ENCODE measurements around the gene GCGR.

Gene GCGR

DNA sequence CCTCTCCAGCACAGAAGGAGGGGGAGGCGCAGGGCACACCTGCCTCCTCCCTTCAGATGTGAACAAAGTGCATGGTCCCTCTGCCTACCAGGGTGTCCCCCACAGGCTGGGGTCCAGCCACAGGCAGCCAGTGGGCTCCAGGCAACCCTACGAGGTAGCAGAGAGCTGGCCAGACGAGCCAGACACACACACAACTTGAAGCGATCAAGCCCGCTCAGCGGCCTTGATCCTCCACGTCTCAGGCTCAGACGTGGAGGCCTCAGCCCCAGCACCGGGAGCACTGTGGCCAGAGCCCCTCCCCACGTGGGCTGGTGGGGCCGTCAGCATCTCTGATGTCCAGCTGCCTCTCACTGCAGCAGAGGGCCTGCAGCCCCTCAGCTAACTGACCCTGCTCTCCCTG is 20.6 kb downstream of the GCGR start:
- 91% methylated on average over 11 of the region's 11 CpGs for WGBS
- Histone ChIP-seq H3K36me3 (ENCODE audit: insufficient read depth, low read length) (no peaks in the 10 kb centered on the region), H3K27me3 (ENCODE audit: insufficient read depth, low read length) (no peaks in the 10 kb centered on the region), H3K4me1 (ENCODE audit: insufficient read depth, low read length) (peaks cover 4% of the 10 kb centered on the region), H3K9ac (ENCODE audit: low read depth, low read length) (no peak overlapping the region), H3K9me3 (ENCODE audit: insufficient read depth, low read depth, low read length) (no peaks in the 10 kb centered on the region), H3K4me3 (ENCODE audit: low read length) (no peak overlapping the region), H3K27ac (ENCODE audit: low read depth, low read length) (no peak overlapping the region)

DNA sequence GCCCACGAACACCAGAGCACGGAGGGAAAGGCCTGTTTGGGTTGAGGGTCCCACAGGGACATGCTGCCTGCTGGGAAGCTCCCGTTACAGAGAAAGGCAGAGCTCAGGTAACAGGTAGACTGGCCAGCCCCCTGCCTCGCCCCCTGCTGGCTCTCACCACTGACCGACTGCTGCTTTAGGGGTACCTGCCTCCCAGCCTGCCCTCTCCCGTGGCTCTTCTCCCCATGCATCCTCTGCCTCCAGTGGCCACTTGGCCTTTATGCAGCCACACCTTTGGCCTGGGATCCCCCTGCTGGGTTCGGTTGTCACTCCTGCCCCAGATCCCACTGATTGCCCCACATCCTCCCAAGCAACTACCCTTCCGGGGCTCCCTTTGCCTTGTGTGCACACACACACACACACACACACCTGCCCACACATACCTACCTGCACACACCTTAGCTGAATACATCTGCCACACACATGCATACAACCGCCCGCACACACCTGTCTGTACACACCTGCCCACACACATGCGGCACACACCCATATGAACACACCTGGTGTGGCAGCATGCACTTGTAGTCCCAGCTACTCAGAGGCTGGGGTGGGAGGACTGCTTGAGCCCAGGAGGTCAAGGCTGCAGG is 22.0 kb downstream of the GCGR start:
- H3K27me3 ChIP-seq (ENCODE audit: insufficient read depth, low read length): no peaks in the 10 kb centered on the region
- H3K9ac ChIP-seq (ENCODE audit: low read depth, low read length): no peak overlapping the region
- no peak overlapping the region for H3K27ac ChIP-seq (ENCODE audit: low read depth, low read length)
- 78% methylated on average over 11 of the region's 11 CpGs for WGBS
- no peaks in the 10 kb centered on the region for H3K4me1 ChIP-seq (ENCODE audit: insufficient read depth, low read length)
- H3K9me3 ChIP-seq (ENCODE audit: insufficient read depth, low read depth, low read length): no peaks in the 10 kb centered on the region
- H3K36me3 ChIP-seq (ENCODE audit: insufficient read depth, low read length): no peaks in the 10 kb centered on the region
- no peak overlapping the region for H3K4me3 ChIP-seq (ENCODE audit: low read length)

DNA sequence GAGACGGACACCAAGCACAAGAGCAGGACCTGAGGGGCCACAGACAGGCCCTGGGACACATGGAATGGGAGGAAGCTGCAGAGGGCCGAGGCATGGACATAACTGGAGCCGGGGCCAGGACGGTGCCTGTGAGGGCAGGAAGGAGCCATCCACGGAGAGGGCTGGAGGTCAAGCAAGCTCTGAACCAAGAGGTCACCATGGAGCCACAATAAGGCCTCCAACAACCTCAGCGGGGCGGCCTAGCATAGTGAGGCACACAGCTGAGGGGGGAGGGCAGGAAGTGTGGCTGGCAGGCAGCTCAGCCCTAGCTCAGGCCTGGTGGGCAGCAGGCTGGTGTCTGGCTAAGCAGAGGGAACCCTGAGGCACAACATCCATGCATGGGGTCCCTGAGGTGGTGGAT is 24.7 kb downstream of the GCGR start:
- Histone ChIP-seq H3K9ac (ENCODE audit: low read depth, low read length) (no peak overlapping the region), H3K4me3 (ENCODE audit: low read length) (no peak overlapping the region), H3K27ac (ENCODE audit: low read depth, low read length) (no peak overlapping the region), H3K36me3 (ENCODE audit: insufficient read depth, low read length) (no peaks in the 10 kb centered on the region), H3K27me3 (ENCODE audit: insufficient read depth, low read length) (no peaks in the 10 kb centered on the region), H3K9me3 (ENCODE audit: insufficient read depth, low read depth, low read length) (no peaks in the 10 kb centered on the region), H3K4me1 (ENCODE audit: insufficient read depth, low read length) (no peaks in the 10 kb centered on the region; the same call in 1 of the 2 replicates)
- WGBS: 83% methylated on average over 7 of the region's 7 CpGs

GRCh38 chr17:81829858-81830257 is 25.9 kb downstream of the GCGR start:
- no peaks in the 10 kb centered on the region for H3K36me3 ChIP-seq (ENCODE audit: insufficient read depth, low read length)
- no peak overlapping the region for H3K4me3 ChIP-seq (ENCODE audit: low read length)
- no peaks in the 10 kb centered on the region for H3K9me3 ChIP-seq (ENCODE audit: insufficient read depth, low read depth, low read length)
- WGBS: 93% methylated on average over 6 of the region's 6 CpGs
- H3K27ac ChIP-seq (ENCODE audit: low read depth, low read length): no peak overlapping the region
- H3K9ac ChIP-seq (ENCODE audit: low read depth, low read length): no peak overlapping the region
- no peaks in the 10 kb centered on the region for H3K27me3 ChIP-seq (ENCODE audit: insufficient read depth, low read length)
- no peaks in the 10 kb centered on the region; the same call in 1 of the 2 replicates for H3K4me1 ChIP-seq (ENCODE audit: insufficient read depth, low read length)

DNA sequence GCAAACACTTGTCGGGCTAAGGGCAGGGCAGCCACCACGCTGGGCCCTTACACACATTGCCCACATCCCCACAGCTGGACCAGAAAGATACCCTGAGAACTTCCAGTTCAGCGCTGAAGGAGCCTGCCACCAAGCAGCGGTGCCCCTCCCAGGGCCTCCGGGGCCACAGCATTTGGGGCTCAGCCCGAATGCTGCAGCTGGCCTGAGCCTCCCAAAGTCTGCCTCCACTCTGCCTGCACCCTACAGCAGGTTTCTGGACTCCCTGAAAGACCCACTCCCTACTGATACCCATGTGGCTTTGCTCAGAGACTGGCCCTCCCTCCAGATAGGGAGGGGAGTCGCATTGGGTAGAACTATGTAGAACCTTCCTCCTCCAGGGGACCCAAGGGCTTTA is 27.6 kb downstream of the GCGR start:
- H3K9ac ChIP-seq (ENCODE audit: low read depth, low read length): no peak overlapping the region
- H3K36me3 ChIP-seq (ENCODE audit: insufficient read depth, low read length): no peaks in the 10 kb centered on the region
- H3K27ac ChIP-seq (ENCODE audit: low read depth, low read length): no peak overlapping the region
- H3K9me3 ChIP-seq (ENCODE audit: insufficient read depth, low read depth, low read length): no peaks in the 10 kb centered on the region
- no peaks in the 10 kb centered on the region for H3K27me3 ChIP-seq (ENCODE audit: insufficient read depth, low read length)
- H3K4me3 ChIP-seq (ENCODE audit: low read length): peak overlapping the region; percentile 94; the same call in 1 of the 2 replicates
- H3K4me1 ChIP-seq (ENCODE audit: insufficient read depth, low read length): no peaks in the 10 kb centered on the region; the same call in 1 of the 2 replicates
- 95% methylated on average over 6 of the region's 7 CpGs for whole genome bisulfite sequencing

GRCh38 chr17:81831957-81832607 is 28.1 kb downstream of the GCGR start:
- Histone ChIP-seq H3K27me3 (ENCODE audit: insufficient read depth, low read length) (no peaks in the 10 kb centered on the region), H3K36me3 (ENCODE audit: insufficient read depth, low read length) (no peaks in the 10 kb centered on the region), H3K9ac (ENCODE audit: low read depth, low read length) (peak overlapping the region; percentile 79), H3K9me3 (ENCODE audit: insufficient read depth, low read depth, low read length) (no peaks in the 10 kb centered on the region), H3K27ac (ENCODE audit: low read depth, low read length) (no peak overlapping the region; the same call in 1 of the 2 replicates), H3K4me1 (ENCODE audit: insufficient read depth, low read length) (no peaks in the 10 kb centered on the region; the same call in 1 of the 2 replicates), H3K4me3 (ENCODE audit: low read length) (peak overlapping the region; percentile 94)
- 60% methylated on average over 18 of the region's 18 CpGs for WGBS

DNA sequence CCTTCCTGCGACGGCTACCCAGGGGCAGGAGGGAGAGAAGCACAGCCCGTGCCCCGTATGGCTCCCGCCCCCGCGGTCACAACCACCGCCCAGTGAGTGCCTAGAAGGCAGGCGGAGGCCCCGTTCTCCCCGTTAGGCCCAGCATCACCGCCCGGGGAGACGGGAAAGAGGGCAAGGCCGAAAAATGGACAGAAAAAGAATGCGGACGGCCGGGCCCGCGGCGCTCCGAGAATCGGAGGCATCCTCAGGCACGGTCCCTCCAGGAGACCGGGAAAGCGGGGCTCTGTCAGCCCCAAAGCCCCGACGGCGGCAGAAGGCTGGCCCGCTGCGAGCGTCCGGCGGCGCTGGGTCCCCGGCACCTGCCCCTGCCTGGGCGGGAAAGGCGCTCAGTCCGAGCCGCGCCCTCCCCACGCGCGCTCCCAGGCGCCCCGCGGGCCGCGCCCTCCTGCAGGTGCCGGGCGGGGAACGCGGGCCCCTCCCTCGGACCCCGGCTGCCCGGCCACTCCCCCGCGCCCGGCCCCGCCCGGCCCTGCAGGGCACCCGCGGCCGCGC is 28.7 kb downstream of the GCGR start:
- peak overlapping the region; percentile 52; the same call in 1 of the 2 replicates for H3K27ac ChIP-seq (ENCODE audit: low read depth, low read length)

DNA sequence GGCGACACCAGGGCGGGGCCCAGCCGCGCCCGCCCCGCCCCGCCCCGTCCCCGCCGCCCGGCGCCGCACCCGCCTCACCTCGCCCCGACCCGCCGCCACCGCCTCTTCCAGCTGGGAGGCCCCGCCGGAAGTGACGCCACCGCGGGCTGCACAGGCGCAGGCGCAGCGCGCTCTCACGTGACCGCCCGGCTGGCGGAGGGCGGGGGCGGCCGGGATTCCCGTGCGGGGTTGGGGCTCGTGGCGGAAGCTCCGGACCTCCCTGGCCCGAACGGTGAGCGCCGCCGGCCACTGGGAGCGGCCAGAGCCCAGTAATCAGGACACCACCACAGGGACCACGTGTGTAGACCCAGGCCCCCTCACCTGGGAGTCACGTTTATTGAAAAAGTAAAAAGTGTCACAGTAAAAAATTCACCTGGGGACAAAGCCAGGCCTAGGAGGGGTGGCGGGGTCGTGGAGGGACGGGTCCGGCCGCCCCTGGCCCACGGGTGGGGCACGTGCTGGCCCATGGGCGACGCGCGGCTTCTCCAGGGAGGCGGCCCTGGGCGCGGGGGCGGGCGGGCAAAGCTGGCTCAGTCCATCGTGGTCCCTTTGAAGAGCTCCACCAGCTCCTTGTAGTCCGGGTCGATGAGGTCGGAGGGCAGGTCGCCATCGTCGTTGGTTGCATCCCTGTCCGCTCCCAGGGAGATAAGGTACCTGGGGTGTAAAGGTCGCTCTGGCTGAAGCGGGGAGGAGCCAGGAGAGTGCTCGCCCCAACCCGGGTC is 29.4 kb downstream of the GCGR start, which contains the start of gene MCRIP1:
MCRIP1 (minus strand) TSS at position 132 of the 761 bp plus-strand sequence. CDS start 8,785 bp downstream, outside the sequence.
- Histone ChIP-seq H3K4me1 (ENCODE audit: insufficient read depth, low read length) (no peaks in the 10 kb centered on the region; the same call in 1 of the 2 replicates), H3K27ac (ENCODE audit: low read depth, low read length) (peak within 1 kb of the TSS; percentile 97), H3K9ac (ENCODE audit: low read depth, low read length) (peak within 1 kb of the TSS; percentile 99), H3K27me3 (ENCODE audit: insufficient read depth, low read length) (no peaks in the 10 kb centered on the region), H3K36me3 (ENCODE audit: insufficient read depth, low read length) (no peaks in the 10 kb centered on the region), H3K4me3 (ENCODE audit: low read length) (peak within 1 kb of the TSS; percentile 97), H3K9me3 (ENCODE audit: insufficient read depth, low read depth, low read length) (no peaks in the 10 kb centered on the region)
- 1% methylated on average over 76 of the region's 76 CpGs for WGBS

More for the DNA sequence above, 28.7 kb downstream of the GCGR start:
- no peaks in the 10 kb centered on the region for H3K36me3 ChIP-seq (ENCODE audit: insufficient read depth, low read length)
- peak overlapping the region; percentile 94 for H3K4me3 ChIP-seq (ENCODE audit: low read length)
- H3K4me1 ChIP-seq (ENCODE audit: insufficient read depth, low read length): no peaks in the 10 kb centered on the region; the same call in 1 of the 2 replicates
- H3K27me3 ChIP-seq (ENCODE audit: insufficient read depth, low read length): no peaks in the 10 kb centered on the region
- H3K9ac ChIP-seq (ENCODE audit: low read depth, low read length): peak overlapping the region; percentile 79
- H3K9me3 ChIP-seq (ENCODE audit: insufficient read depth, low read depth, low read length): no peaks in the 10 kb centered on the region
- 1% methylated on average over 65 of the region's 65 CpGs for WGBS

DNA sequence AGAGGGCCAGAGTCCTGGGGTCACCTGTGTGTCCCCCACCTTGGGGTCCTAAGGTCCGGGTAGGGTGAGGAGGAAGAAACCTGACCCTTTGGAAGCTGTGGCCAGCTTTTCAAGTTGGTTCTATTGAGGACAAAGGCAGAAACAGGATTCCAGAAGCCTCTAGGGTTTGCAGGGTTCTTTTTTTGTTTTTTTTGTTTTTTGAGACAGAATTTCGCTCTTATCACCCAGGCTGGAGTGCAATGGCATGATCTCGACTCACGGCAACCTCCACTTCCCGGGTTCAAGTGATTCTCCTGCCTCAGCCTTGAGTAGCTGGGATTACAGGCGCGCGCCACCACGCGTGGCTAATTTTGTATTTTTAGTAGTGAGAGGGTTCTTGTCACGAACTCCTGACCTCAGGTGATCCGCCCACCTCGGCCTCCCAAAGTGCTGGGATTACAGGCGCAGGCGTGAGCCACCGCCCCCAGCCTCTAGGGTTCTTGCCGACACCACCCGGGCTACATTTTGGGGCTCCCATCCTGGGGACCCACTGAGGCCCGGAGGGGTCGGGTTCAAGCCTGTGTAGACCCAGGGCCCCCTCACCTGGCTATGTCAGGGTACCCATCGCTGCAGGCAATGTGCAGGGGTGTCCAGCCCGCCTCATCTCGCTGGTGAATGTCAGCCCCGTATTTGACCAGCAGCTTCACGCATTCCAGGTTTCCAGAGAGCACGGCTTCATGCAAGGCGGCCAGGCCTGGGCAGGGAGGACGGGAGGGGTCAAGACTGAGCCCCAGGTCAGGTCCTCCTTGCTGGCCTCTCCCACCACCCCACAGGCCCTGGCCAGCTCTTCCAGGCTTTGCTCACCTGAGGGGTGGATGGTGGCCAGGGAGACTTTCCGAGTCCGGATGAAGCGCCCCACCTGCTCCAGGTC is 30.2 kb downstream of the GCGR start:
- no peaks in the 10 kb centered on the region for H3K9me3 ChIP-seq (ENCODE audit: insufficient read depth, low read depth, low read length)
- H3K9ac ChIP-seq (ENCODE audit: low read depth, low read length): peak overlapping the region; percentile 99
- peak overlapping the region; percentile 97 for H3K4me3 ChIP-seq (ENCODE audit: low read length)
- 87% methylated on average over 31 of the region's 31 CpGs for WGBS
- H3K27ac ChIP-seq (ENCODE audit: low read depth, low read length): peak overlapping the region; percentile 97
- H3K27me3 ChIP-seq (ENCODE audit: insufficient read depth, low read length): no peaks in the 10 kb centered on the region
- no peaks in the 10 kb centered on the region; the same call in 1 of the 2 replicates for H3K4me1 ChIP-seq (ENCODE audit: insufficient read depth, low read length)
- no peaks in the 10 kb centered on the region for H3K36me3 ChIP-seq (ENCODE audit: insufficient read depth, low read length)

DNA sequence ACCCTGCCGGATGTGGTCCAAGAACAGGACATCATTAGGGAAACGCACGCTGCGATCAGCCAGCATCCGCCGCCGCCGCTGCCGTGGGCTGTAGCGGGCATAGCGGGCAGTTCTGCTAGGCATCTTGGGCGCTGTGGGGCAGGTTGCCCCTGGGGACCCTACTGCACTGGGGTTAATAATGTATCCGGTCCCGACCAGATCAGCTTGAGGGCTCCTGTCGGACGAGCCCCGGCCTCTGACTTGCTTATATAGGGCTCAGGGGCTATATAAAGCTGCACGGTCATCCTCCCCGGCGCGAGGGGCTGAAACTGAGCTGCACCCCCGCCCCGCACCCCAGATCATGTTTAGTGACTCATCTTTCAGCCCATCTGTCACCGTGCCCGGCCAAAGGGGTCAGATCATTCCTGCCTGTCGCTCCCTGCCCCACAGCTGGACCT is 30.9 kb downstream of the GCGR start, which contains the start of gene PPP1R27:
PPP1R27 (minus strand) TSS at position 220 of the 437 bp plus-strand sequence; CDS start at position 123, 97 bp downstream.
- Histone ChIP-seq H3K9ac (ENCODE audit: low read depth, low read length) (peak within 1 kb of the TSS; percentile 99), H3K36me3 (ENCODE audit: insufficient read depth, low read length) (no peaks in the 10 kb centered on the region), H3K27ac (ENCODE audit: low read depth, low read length) (no peak within 1 kb of the TSS), H3K27me3 (ENCODE audit: insufficient read depth, low read length) (no peaks in the 10 kb centered on the region), H3K4me3 (ENCODE audit: low read length) (peak within 1 kb of the TSS; percentile 97), H3K9me3 (ENCODE audit: insufficient read depth, low read depth, low read length) (no peaks in the 10 kb centered on the region), H3K4me1 (ENCODE audit: insufficient read depth, low read length) (no peaks in the 10 kb centered on the region; the same call in 1 of the 2 replicates)
- WGBS: 94% methylated on average over 26 of the region's 26 CpGs

All from HUES64 (cell line).